Transverse colon (tissue), 4 donors: ENCODE data around the gene LYRM2. TPM values are rescaled to one million over a fixed set of nuclear protein-coding genes. Genes with fewer than 3 reads are reported as not detected.

ENCODE experiments used
- DNase-seq: peaks from one replicate; pipeline ENCODE4 v3.0.0-alpha.2; 2019
- H3K27ac ChIP-seq, 4 donors: fragments of 200-600 bp; sonication (generic); 2 replicates each; pipeline ENCODE4 v1.5.1; 2016 to 2018; ENCODE audit warnings: inconsistent platforms in 4 of 4
- H3K27me3 ChIP-seq: fragments of 200-600 bp; sonication (generic); 2 replicates; pipeline ENCODE4 v1.5.1; 2017; ENCODE audit warnings: inconsistent platforms
- H3K36me3 ChIP-seq, 4 donors: fragments of 200-600 bp; sonication (generic); 2 replicates each; pipeline ENCODE4 v1.5.1; 2017 to 2019; ENCODE audit warnings: inconsistent platforms in 4 of 4
- H3K4me1 ChIP-seq, 4 donors: fragments of 200-600 bp; sonication (generic); 2 replicates each; pipeline ENCODE4 v1.5.1; 2017 to 2020; ENCODE audit warnings: inconsistent platforms in 4 of 4
- H3K4me3 ChIP-seq, 4 donors: fragments of 200-600 bp; sonication (generic); 1 replicate in 1 of 4; 2 replicates in 3 of 4; pipeline versions ENCODE4 v1.5.1 to v1.6.1; 2017 to 2019; ENCODE audit warnings: inconsistent platforms in 4 of 4
- H3K9me3 ChIP-seq, 2 donors: fragments of 200-600 bp; sonication (generic); 2 replicates each; pipeline ENCODE4 v1.5.1; 2017 to 2019; ENCODE audit warnings: inconsistent platforms in 2 of 2
- CTCF ChIP-seq, 5 experiments: fragments of 200-600 bp in 3 of 5; fragments of 450-650 bp in 2 of 5; sonication (generic) in 3 of 5; IDR thresholded peaks; 1 replicate in 2 of 5; 2 replicates in 3 of 5; pipeline ENCODE4 v1.5.1; 2016 to 2017; ENCODE audit warnings: antibody characterized with exemption in 5 of 5, inconsistent platforms in 3 of 5, mild to moderate bottlenecking in 2 of 5, moderate library complexity in 1 of 5
- EP300 ChIP-seq: sonication (generic); formaldehyde crosslinking; IDR thresholded peaks from one replicate; pipeline ENCODE4 v1.6.1; 2017; ENCODE audit warnings: antibody characterized with exemption, low read depth
- POLR2A ChIP-seq: fragments of 450-650 bp; IDR thresholded peaks from one replicate; pipeline ENCODE4 v1.6.1; 2016; ENCODE audit warnings: antibody characterized with exemption, mild to moderate bottlenecking, moderate library complexity
- POLR2AphosphoS5 ChIP-seq, 3 donors: sonication (generic); formaldehyde crosslinking; IDR thresholded peaks; one replicate each; pipeline ENCODE4 v1.6.1; 2016; ENCODE audit warnings: antibody characterized with exemption in 3 of 3
- WGBS, 2 donors: methylation state at CpG; one replicate each; pipeline ENCODE4 v1.1.5; 2018; ENCODE audit warnings: low coverage in 1 of 2; 5-methylcytosine and 5-hydroxymethylcytosine counted together
- in situ Hi-C, 4 donors: fragments of 200-750 bp; cut with MboI; loops; one replicate each; pipeline versions ENCODE4 v1.15.0 to v1.15.1; 2017; ENCODE audit warnings: low sequenced_read_pairs in 3 of 4, low pct_ligation_motif_present in 1 of 4, low pct_unique_long_range_greater_than_20kb in 1 of 4
- intact Hi-C: fragments of 100-400 bp; cut with DNase I; formaldehyde crosslinking; loops from one replicate; pipeline ENCODE4 v1.15.1; 2023; ENCODE audit warnings: low total_unique reads
- total RNA-seq, 4 donors: library from RNA; depleted of rRNA; stranded (reverse); fragments of >200 nt; gene quantifications; one replicate each; pipeline ENCODE4 v1.1.0, GENCODE V29; 2016

Gene LYRM2
- total RNA-seq, 4 donors from 2014 or later = 7.1 to 17.8 (median 16.4) TPM

GRCh38 chr6:89610149-89610642 is 28.4 kb downstream of the LYRM2 start:
- TF ChIP-seq CTCF (IDR thresholded peaks at IDR 0.05) (peak; percentile 73 to 85 (median 80)), EP300 (no peak)
- Histone ChIP-seq H3K27ac (no peak overlapping the region), H3K4me1 (no peaks in the 10 kb centered on the region), H3K9me3 (no peaks in the 10 kb centered on the region), H3K36me3 (no peaks in the 10 kb centered on the region), H3K4me3 (no peak overlapping the region), H3K27me3 (no peaks in the 10 kb centered on the region)
- intact Hi-C loops (loop anchor here (2.0 kb wide), 1 partner anchor 177 kb away; the partner anchor contains the start of gene ANKRD6), in situ Hi-C loops (loop anchor here (5.0 to 25.0 kb wide), 3 partner anchors 175 to 623 kb away; partner anchors contain the start of gene ANKRD6 (in 2 of the 4))
- 40 to 41% methylated on average over 10 to 11 of the region's 11 CpGs for WGBS, 2 donors
- DNase-seq = peak; percentile 81

- Histone ChIP-seq H3K27me3 (no peaks in the 10 kb centered on the region), H3K27ac (no peak overlapping the region), H3K4me1 (no peaks in the 10 kb centered on the region), H3K4me3 (no peak overlapping the region), H3K9me3 (no peaks in the 10 kb centered on the region), H3K36me3 (no peaks in the 10 kb centered on the region)
- no peak for DNase-seq
- in situ Hi-C loops (loop anchor here (5.0 to 25.0 kb wide), 3 partner anchors 171 to 619 kb away; partner anchors contain the start of gene ANKRD6 (in 2 of the 4)), intact Hi-C loops (no loop called here)
- TF ChIP-seq POLR2A = no peak
- no peak for TF ChIP-seq EP300
- TF ChIP-seq POLR2AphosphoS5 (IDR thresholded peaks at IDR 0.05) = no peak
- TF ChIP-seq CTCF (IDR thresholded peaks at IDR 0.05) = no peak
- 77 to 80% methylated on average over 5 of the region's 5 CpGs for WGBS, 2 donors
These were observed 32.7 kb downstream of the LYRM2 start for GRCh38 chr6:89605861-89606260.

- intact Hi-C loops = loop anchor here (5.0 kb wide), 1 partner anchor 232 kb away; no protein-coding TSS in a partner anchor
- Histone ChIP-seq H3K9me3 (no peaks in the 10 kb centered on the region), H3K27me3 (no peaks in the 10 kb centered on the region), H3K4me3 (no peak overlapping the region), H3K4me1 (no peaks in the 10 kb centered on the region), H3K36me3 (no peaks in the 10 kb centered on the region), H3K27ac (no peak overlapping the region)
- in situ Hi-C loops = loop anchor here (5.0 to 25.0 kb wide), 3 partner anchors 170 to 617 kb away; partner anchors contain the start of gene ANKRD6 (in 2 of the 4)
- no peak for DNase-seq
- 71 to 84% methylated on average over 3 to 5 of the region's 5 CpGs for WGBS, 2 donors
- no peak for TF ChIP-seq EP300
- TF ChIP-seq CTCF (IDR thresholded peaks at IDR 0.05) = no peak
- no peak for TF ChIP-seq POLR2AphosphoS5 (IDR thresholded peaks at IDR 0.05)
- no peak for TF ChIP-seq POLR2A
These were observed 33.9 kb downstream of the LYRM2 start for GRCh38 chr6:89604653-89605052.

GRCh38 chr6:89602166-89602565 is 36.4 kb downstream of the LYRM2 start:
- intact Hi-C loops = loop anchor here (5.0 kb wide), 1 partner anchor 230 kb away; no protein-coding TSS in a partner anchor
- H3K4me3 ChIP-seq = no peak overlapping the region
- no peak for DNase-seq
- H3K9me3 ChIP-seq = no peaks in the 10 kb centered on the region
- no peaks in the 10 kb centered on the region for H3K4me1 ChIP-seq
- WGBS, 2 donors = 93% methylated on average over 6 of the region's 6 CpGs; no CpG with 5 or more reads in 1 of the 2 donors
- H3K36me3 ChIP-seq = no peaks in the 10 kb centered on the region
- TF ChIP-seq POLR2AphosphoS5 (IDR thresholded peaks at IDR 0.05) = no peak
- no peak for TF ChIP-seq CTCF (IDR thresholded peaks at IDR 0.05)
- no peak for TF ChIP-seq POLR2A
- no peak for TF ChIP-seq EP300
- no peak overlapping the region for H3K27ac ChIP-seq
- no peaks in the 10 kb centered on the region for H3K27me3 ChIP-seq
- in situ Hi-C loops = loop anchor here (10.0 to 25.0 kb wide), 2 partner anchors 167 to 615 kb away; partner anchors contain the start of gene ANKRD6 (in 1 of the 4)
